Amygdala (tissue), 56 donors: ENCODE results near the gene CYS1.
A peak's percentile ranks its signal among the peaks of the same experiment; 100 is the strongest.
"Not testable (repeated sequence)": the region's sequence is repeated elsewhere in the genome, so short reads cannot be mapped to it uniquely, and the experiment has no call there.

Experiments
- DNase-seq, 56 donors: peaks; one replicate each; lab custom pipeline; 2025; lab: John Stamatoyannopoulos, UW

The CYS1 gene

DNA sequence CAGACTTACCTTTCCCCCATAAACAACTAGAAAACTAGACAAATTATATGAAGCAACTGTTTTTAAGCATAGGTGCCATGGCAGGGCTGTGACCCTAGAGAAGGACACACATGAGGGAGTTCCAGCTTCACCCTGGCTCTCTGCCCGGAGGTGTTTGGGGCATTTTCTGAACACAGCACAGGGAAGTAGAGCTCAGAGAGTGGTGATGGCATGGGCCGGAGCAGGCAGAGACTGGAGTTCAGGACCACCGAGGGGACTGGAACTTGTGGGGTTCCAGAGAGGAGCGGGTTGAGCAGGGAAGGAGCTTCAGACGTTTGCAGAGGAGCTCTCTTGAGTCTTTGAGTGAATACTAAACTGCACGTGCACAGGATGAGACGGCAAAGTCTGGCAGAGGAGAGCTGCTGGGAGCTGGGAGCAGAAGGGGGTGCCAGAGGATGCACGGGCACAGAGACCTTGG lies 63.4 kb downstream of the CYS1 start:
- DNase-seq = no peak

DNA sequence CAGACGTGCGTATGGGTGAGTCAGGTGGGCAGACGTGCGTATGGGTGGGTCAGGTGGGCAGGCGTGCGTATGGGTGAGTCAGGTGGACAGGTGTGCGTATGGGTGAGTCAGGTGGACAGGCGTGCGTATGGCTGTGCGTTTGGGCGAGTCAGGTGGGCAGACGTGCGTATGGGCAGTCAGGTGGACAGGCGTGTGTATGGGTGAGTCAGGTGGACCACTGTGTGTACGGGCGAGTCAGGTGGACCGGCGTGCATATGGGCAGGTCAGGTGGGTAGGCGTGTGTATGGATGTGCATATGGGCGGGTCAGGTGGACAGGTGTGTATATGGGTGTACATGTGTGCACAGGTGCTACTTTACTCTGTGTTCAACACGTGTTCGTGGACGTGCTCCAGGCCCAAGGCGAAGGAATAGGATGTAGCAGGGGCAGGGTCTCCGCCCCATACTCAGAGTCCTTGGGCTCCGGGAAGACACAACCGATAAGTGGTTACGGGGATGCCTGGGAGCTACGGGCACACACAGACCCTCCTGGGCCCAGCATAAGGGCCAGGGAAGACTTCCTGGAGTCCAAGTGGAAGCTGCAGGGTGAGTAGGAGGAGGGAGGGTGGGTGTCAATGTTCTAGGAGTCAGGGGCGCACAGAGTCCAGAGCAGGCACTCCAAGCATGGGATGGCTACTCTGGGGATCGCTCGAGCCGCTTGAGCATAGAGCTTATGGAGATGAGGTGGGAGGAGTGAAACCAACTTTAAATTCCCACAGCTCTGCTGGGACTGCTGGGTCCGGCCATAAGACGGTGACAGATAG lies 64.0 kb downstream of the CYS1 start:
- DNase-seq = no peak

DNA sequence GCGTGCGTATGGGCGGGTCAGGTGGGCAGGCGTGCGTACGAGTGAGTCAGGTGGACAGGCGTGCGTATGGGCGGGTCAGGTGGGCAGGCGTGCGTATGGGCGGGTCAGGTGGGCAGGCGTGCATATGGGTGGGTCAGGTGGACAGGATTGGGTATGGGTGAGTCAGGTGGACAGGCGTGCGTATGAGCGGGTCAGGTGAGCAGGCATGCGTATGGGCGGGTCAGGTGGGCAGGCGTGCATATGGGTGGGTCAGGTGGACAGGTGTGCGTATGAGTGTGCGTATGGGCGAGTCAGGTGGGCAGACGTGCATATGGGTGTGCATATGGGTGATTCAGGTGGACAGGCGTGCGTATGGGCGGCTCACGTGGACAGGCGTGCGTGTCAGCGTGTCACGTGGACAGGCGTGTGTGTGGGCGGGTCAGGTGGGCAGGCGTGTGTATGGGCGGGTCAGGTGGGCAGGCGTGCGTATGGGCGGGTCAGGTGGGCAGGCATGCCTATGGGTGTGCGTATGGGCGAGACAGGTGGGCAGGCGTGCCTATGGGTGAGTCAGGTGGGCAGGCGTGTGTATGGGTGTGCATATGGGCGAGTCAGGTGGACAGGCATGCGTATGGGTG lies 64.7 kb downstream of the CYS1 start:
- not testable (repeated sequence) for DNase-seq

DNA sequence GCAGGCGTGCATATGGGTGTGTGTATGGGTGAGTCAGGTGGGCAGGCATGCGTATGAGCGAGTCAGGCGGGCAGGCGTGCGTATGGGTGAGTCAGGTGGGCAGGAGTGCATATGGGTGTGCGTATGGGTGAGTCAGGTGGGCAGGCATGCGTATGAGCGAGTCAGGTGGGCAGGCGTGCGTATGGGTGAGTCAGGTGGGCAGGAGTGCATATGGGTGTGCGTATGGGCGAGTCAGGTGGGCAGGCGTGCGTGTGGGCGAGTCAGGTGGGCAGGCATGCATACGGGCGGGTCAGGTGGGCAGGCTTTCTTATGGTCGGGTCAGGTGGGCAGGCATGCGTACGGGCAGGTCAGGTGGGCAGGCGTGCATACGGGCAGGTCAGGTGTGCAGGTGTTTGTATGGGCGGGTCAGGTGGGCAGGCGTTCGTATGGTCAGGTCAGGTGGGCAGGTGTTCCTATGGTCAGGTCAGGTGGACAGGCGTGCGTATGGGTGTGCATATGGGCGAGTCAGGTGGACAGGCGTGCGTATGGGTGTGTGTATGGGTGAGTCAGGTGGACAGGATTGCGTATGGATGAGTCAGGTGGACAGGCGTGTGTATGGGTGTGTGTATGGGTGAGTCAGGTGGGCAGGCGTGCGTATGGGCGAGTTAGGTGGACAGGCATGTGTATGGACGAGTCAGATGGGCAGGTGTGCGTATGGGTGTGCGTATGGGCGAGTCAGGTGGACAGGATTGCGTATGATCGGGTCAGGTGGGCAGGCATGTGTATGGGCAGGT lies 65.6 kb downstream of the CYS1 start:
- no peak for DNase-seq

DNA sequence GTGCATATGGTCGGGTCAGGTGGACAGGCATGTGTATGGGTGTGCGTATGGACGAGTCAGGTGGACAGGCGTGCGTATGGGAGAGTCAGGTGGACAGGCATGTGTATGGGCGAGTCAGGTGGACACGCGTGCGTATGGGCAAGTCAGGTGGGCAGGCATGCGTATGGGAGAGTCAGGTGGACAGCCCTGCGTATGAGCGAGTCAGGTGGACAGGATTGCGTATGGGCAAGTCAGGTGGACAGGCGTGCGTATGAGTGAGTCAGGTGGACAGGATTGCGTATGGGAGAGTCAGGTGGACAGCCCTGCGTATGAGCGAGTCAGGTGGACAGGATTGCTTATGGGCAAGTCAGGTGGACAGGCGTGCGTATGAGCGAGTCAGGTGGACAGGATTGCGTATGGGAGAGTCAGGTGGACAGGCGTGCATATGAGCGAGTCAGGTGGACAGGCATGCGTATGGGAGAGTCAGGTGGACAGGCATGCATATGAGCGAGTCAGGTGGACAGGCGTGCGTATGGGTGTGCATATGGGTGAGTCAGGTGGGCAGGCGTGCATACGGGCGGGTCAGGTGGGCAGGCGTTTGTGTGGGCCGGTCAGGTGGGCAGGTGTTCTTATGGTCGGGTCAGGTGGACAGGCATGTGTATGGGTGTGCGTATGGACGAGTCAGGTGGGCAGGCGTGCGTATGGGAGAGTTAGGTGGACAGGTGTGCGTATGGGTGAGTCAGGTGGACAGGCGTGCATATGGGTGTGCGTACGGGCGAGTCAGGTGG lies 66.4 kb downstream of the CYS1 start:
- DNase-seq = not testable (repeated sequence)

DNA sequence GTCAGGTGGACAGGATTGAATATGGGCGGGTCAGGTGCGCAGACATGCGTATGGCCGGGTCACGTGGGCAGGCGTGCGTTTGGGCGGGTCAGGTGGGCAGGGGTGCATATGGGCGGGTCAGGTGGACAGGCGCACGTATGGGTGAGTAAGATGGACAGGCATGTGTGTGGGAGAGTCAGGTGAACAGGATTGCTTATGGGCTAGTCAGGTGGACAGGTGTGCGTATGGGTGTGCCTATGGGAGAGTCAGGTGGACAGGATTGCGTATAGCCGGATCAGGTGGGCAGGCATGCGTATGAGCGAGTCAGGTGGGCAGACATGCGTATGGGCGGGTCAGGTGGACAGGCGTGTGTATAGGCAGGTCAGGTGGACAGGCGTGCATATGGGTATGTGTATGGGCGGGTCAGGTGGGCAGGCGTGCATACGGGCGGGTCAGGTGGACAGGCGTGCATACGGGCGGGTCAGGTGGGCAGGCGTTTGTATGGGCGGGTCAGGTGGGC lies 67.2 kb downstream of the CYS1 start:
- DNase-seq = no peak

DNA sequence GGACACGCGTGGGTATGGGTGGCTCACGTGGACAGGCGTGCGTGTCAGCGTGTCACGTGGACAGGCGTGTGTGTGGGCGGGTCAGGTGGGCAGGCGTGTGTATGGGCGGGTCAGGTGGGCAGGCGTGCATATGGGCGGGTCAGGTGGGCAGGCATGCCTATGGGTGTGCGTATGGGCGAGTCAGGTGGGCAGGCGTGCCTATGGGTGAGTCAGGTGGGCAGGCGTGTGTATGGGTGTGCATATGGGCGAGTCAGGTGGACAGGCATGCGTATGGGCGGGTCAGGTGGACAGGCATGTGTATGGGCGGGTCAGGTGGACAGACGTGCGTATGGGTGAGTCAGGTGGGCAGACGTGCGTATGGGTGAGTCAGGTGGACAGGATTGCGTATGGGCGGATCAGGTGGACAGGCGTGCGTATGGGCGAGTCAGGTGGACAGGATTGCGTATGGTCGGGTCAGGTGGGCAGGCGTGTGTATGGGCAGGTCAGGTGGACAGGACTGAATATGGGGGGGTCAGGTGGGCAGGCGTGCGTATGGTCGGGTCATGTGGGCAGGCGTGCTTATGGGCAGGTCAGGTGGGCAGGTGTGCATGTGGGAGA lies 67.7 kb downstream of the CYS1 start:
- not testable (repeated sequence) for DNase-seq

DNA sequence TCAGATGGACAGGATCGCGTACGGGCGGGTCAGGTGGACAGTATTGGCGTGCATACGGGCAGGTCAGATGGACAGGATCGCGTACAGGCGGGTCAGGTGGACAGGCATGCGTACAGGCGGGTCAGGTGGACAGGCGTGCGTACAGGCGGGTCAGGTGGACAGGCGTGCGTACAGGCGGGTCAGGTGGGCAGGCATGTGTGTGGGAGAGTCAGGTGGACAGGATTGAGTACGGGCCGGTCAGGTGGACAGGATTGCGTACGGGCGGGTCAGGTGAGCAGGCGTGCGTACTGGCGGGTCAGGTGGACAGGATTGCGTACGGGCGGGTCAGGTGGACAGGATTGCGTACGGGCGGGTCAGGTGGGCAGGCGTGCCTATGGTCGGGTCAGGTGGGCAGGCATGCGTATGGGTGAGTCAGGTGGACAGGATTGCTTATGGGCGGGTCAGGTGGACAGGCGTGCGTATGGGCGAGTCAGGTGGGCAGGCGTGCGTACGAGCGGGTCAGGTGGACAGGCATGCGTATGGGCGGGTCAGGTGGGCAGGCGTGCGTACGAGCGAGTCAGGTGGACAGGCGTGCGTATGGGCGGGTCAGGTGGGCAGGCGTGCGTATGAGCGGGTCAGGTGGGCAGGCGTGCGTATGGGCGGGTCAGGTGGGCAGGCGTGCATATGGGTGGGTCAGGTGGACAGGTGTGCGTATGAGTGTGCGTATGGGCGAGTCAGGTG lies 68.4 kb downstream of the CYS1 start:
- not testable (repeated sequence) for DNase-seq

DNA sequence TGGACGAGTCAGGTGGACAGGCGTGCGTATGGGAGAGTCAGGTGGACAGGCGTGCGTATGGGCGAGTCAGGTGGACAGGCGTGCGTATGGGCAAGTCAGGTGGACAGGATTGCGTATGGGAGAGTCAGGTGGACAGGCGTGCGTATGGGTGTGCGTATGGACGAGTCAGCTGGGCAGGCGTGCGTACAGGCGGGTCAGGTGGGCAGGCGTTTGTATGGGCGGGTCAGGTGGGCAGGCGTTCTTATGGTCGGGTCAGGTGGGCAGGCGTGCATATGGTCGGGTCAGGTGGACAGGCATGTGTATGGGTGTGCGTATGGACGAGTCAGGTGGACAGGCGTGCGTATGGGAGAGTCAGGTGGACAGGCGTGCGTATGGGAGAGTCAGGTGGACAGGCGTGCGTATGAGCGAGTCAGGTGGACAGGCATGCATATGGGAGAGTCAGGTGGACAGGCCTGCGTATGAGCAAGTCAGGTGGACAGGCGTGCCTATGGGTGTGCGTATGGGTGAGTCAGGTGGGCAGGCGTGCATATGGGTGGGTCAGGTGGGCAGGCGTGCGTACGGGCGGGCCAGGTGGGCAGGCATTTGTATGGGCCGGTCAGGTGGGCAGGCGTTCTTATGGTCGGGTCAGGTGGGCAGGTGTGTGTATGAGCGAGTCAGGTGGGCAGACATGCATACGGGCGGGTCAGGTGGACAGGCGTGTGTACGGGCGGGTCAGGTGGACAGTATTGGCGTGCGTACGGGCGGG lies 69.2 kb downstream of the CYS1 start:
- DNase-seq = not testable (repeated sequence)

DNA sequence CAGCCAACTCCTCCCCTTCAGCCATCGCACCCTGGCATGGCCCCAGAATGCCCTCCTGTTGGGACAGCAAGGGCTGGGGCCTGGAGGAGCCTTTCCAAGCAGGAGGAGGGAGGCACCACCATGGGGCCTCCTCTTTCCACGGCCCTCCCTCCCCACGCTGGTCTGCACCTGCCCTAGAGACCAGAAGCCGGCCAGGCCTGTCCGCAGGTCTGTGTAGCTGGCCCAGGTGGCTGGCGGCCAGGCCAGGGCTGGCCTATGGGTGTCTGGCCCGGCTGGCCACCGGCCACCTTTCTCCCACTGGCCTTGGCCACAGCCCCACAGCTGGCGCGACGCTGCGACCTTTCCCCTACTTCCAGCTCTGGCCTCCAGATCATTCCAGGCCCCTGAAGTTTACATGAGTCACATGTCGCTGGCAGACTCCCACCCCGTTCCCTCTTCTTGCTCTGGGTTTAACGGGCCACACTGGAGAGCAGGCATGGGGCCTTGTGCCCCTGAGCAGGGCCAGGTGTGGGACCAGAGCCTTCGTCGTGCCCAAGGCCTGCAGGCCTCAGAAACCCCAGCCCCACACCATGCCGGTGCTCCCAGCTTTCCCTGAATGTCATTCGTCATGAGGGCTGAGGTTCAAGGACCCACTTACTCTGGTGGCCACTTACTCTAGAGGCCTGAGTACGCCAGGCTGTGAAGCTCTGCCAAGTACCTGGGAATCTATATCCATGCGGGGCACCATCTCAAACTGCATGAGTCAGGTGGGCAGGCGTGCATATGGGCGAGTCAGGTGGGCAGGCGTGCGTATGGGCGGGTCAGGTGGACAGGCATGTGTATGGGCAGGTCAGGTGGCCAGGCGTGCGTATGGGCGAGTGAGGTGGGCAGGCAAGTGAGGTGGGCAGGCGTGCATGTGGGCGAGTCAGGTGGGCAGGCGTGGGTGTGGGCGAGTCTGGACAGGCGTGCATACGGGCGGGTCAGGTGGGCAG lies 70.1 kb downstream of the CYS1 start:
- peak in 25 of 56 donors; percentile 4 to 61 (median 28) for DNase-seq

DNA sequence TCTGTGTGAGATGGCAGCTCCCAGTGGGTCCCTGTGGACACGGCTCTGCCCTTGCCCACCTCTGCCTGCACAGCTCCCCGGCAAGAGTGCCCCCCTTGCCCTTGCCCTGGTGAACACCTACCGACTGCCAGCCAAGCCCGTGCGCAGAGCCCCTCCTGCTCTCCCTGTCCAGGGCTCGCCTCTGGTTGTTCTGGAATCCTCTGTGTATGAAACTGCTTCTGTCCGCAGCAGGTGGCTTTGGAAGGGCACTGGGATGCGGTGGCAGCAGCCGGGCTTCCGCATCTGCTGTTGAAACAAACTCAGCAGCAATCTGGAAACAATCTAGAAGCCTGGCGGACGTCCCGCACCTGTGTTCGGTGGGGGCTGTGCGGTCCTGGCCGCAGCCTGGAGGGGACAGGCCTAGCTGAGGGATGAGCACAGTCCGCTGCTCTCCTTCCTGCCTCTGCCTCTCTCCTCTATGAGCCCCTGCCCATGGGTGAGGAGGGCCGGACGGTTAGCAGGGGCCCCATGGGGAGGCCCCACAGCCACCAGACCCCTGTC lies 70.9 kb downstream of the CYS1 start:
- DNase-seq = no peak

DNA sequence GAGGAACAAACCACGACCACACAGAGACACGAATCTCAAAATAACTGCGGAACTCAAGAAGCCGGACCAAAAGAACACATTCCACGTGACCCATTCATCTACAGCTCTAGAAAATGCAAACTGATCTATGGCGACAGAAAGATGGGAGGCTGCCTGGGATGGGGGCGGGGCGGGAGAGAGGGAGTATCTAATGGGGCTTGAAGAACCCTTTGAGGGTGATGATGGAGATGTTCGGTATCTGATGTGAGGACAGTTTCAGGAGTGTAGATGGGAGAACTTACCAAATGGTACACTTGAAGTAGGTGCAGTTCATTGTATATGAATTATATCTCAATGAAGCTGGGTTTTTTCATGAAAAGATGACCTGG lies 71.4 kb downstream of the CYS1 start:
- DNase-seq = no peak

DNA sequence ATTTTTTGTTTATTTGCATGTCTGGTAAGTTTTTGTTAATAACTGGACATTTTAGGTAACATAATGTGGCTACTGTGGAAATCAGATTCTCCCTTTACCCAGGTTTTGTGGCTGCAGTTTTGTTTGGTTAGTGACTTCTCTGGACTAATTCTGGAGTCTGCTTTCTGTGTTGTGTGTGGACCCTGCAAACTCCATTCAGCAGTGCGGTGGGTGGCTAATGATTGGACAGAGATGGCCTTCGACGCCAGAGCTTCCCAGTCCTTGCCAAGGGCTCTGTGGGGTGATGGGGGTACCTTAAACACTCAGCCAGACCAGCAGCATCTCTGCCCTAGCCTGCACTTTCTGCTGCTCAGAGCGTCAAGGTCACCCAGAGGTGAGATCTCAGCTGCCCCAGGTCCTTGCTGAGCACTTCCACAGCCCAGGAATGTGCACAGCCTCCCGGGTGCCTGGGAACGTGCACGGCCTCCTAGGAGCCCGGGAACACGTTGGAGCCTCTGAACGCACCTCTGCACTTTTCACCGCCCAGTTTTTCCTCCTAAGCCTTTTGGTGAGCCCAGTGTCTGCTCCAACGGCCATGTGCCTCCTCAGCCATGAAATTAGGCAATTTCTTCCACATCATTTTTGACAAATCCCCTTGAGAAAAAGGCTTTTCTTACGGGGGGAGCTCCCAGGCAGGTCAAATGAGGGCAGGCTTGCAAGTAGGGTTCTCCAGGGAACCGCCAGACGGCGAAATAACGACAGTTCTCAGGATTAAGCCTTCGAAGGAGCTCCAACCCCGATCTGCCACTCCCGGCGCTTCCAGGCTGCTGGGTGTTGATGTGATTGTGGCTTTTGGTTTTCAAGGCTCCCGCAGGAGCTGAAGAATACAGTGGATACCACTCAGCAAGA lies 72.0 kb downstream of the CYS1 start:
- no peak for DNase-seq

DNA sequence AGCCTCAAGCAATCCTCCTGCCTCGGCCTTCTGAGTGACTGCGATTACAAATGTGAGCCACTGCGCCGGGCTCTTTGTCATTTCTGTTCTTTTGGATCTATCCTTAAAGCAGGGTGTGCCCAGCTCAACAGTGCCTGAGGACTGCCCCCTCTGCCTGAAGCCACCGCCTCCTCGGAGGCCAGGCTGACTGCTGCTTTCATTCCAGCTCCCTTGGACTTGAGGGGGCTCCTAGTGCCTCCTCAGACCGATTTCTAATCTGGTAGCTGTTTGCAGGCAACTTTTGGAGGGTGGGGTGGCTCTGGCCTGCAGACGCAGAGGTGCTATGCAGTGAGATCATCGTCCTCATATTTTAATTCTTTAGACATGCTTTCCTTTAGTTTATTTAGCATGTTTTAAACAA lies 72.8 kb downstream of the CYS1 start:
- no peak for DNase-seq
